IMR-90 (cell line): ENCODE data around the gene MGAT4C.

Experiments
- CHD1 ChIP-seq: IDR thresholded peaks from 2 replicates; pipeline ENCODE4 v1.6.1; 2012; ENCODE audit warnings: low read depth, low read length, improper control_type of control experiment
- TF ChIP-seq, protein P1 (sequence below): conservative IDR thresholded peaks from 2 replicates; pipeline ENCODE4 v1.5.1; 2012; ENCODE audit warnings: mild to moderate bottlenecking, low read depth, low read length, improper control_type of control experiment
- TF ChIP-seq, protein P2 (sequence below): fragments of 150-350 bp; IDR thresholded peaks from 2 replicates; pipeline ENCODE4 v1.6.1; 2017; ENCODE audit warnings: mild to moderate bottlenecking, antibody characterized with exemption, low read length, low read depth

DNA sequence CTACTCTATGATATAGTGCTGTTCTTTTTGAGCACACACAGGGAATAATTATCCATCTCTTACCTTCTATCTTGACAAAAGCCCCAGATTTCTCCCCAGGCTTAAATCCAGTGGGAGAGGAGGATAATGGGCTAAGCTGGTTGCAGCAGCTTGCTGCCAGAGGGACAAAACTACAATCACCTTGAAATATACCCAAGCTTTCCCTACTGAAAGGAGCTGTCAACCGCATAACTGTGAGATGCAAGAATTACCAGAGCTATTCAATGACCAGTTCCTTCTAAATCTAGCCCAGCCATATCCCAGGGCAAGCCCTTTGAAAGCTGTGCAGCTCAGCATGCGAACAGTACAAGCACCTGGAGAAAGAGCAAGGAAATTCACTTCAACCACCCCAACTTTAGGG is 943 bp upstream of the MGAT4C start:
- TF ChIP-seq, protein P1, sequence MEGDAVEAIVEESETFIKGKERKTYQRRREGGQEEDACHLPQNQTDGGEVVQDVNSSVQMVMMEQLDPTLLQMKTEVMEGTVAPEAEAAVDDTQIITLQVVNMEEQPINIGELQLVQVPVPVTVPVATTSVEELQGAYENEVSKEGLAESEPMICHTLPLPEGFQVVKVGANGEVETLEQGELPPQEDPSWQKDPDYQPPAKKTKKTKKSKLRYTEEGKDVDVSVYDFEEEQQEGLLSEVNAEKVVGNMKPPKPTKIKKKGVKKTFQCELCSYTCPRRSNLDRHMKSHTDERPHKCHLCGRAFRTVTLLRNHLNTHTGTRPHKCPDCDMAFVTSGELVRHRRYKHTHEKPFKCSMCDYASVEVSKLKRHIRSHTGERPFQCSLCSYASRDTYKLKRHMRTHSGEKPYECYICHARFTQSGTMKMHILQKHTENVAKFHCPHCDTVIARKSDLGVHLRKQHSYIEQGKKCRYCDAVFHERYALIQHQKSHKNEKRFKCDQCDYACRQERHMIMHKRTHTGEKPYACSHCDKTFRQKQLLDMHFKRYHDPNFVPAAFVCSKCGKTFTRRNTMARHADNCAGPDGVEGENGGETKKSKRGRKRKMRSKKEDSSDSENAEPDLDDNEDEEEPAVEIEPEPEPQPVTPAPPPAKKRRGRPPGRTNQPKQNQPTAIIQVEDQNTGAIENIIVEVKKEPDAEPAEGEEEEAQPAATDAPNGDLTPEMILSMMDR: no peak
- TF ChIP-seq, protein P2, sequence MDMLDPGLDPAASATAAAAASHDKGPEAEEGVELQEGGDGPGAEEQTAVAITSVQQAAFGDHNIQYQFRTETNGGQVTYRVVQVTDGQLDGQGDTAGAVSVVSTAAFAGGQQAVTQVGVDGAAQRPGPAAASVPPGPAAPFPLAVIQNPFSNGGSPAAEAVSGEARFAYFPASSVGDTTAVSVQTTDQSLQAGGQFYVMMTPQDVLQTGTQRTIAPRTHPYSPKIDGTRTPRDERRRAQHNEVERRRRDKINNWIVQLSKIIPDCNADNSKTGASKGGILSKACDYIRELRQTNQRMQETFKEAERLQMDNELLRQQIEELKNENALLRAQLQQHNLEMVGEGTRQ: no peak
- no peak for TF ChIP-seq CHD1
